GM12878 (cell line): ENCODE measurements around the gene IMMT. TPM values are rescaled to one million over a fixed set of nuclear protein-coding genes. Genes with fewer than 3 reads are reported as not detected.

ENCODE experiments used
- ATAC-seq: fragments of 200-7000 bp; cut with Tn5 transposase; 3 replicates; pipeline ENCODE4 v1.9.1; 2020; ENCODE audit warnings: mild to moderate bottlenecking, moderate library complexity
- BruUV-seq: library from RNA; stranded (reverse); fragments of 400-500 nt; replicated peaks from 2 replicates; lab custom pipeline; 2021; lab: Mats Ljungman, UMichigan
- CTCF ChIA-PET: fragments of 300-600 bp; sonication (Branson Sonifier 250); formaldehyde crosslinking; extraction: SDS; loops from one replicate; lab custom pipeline; 2021; ENCODE audit warnings: inconsistent platforms; lab: Yijun Ruan, JAX
- POLR2A ChIA-PET: fragments of 350-600 bp; formaldehyde crosslinking; extraction: SDS; loops from one replicate; lab custom pipeline; 2021; ENCODE audit warnings: inconsistent platforms; lab: Charles Lee
- RAD21 ChIA-PET: fragments of 300-600 bp; sonication (Branson Sonifier 250); formaldehyde crosslinking; loops from one replicate; lab custom pipeline; 2023; ENCODE audit warnings: antibody characterized with exemption; ENCODE audit not compliant: unreplicated experiment; lab: Charles Lee
- SMC1A ChIA-PET: fragments of 300-600 bp; sonication (Branson Sonifier 250); formaldehyde crosslinking; loops from one replicate; lab custom pipeline; 2023; ENCODE audit not compliant: unreplicated experiment, uncharacterized antibody; lab: Charles Lee
- DNase-seq: peaks from one replicate; pipeline ENCODE4 v3.0.0-alpha.2; 2011; ENCODE audit warnings: low read depth, low spot score
- FAIRE-seq: peaks from 3 replicates; lab custom pipeline; 2011; peaks lifted over from hg19 to GRCh38; lab: Jason Lieb, UNC
- H2AFZ ChIP-seq: 2 replicates; pipeline ENCODE4 v1.6.0; 2011; ENCODE audit warnings: low read depth, low read length, control low read depth; ENCODE audit not compliant: control insufficient read depth
- H3K27ac ChIP-seq: 2 replicates; pipeline ENCODE4 v1.5.1; 2011; ENCODE audit warnings: control low read depth; ENCODE audit not compliant: control insufficient read depth, insufficient read depth
- H3K27me3 ChIP-seq, 2 experiments: replicated peaks in 1 of 2; 2 replicates each; pipeline versions ENCODE4 v1.6.0 to v1.6.1; 2011; ENCODE audit warnings: low read length in 1 of 2; ENCODE audit not compliant: control insufficient read depth in 2 of 2, insufficient read depth in 2 of 2
- H3K36me3 ChIP-seq, 2 experiments: 2 replicates each; pipeline ENCODE4 v1.5.1; 2011; ENCODE audit warnings: low read length in 1 of 2; ENCODE audit not compliant: control insufficient read depth in 2 of 2, insufficient read depth in 2 of 2
- H3K4me1 ChIP-seq: 2 replicates; pipeline ENCODE4 v1.6.1; 2011; ENCODE audit warnings: mild to moderate bottlenecking, low read length, moderate library complexity, mixed read lengths; ENCODE audit not compliant: control insufficient read depth, insufficient read depth
- H3K4me2 ChIP-seq: 2 replicates; pipeline ENCODE4 v1.6.0; 2011; ENCODE audit warnings: control low read depth; ENCODE audit not compliant: control insufficient read depth, insufficient read depth
- H3K4me3 ChIP-seq: fragments of 200-600 bp; sonication (generic); 2 replicates; pipeline ENCODE4 v1.5.1; 2016
- H3K79me2 ChIP-seq: 2 replicates; pipeline ENCODE4 v1.6.0; 2011; ENCODE audit warnings: low read length; ENCODE audit not compliant: control insufficient read depth, insufficient read depth
- H3K9ac ChIP-seq: 2 replicates; pipeline ENCODE4 v1.8.0; 2011; ENCODE audit warnings: low read length, control low read depth, mixed read lengths; ENCODE audit not compliant: control insufficient read depth, insufficient read depth
- H3K9me3 ChIP-seq: replicated peaks from 3 replicates; pipeline ENCODE4 v1.5.1; 2011; ENCODE audit warnings: mild to moderate bottlenecking, low read length; ENCODE audit not compliant: control insufficient read depth, insufficient read depth
- H4K20me1 ChIP-seq: 2 replicates; pipeline ENCODE4 v1.6.0; 2011; ENCODE audit not compliant: control insufficient read depth, insufficient read depth
- CHD4 ChIP-seq: fragments of 200-600 bp; sonication (generic); IDR thresholded peaks from 2 replicates; pipeline ENCODE4 v1.6.1; 2016; ENCODE audit warnings: mild to moderate bottlenecking
- E2F8 ChIP-seq: fragments of 450-650 bp; IDR thresholded peaks from 2 replicates; pipeline ENCODE4 v1.6.1; 2018; ENCODE audit warnings: mild to moderate bottlenecking, low read depth, moderate library complexity; ENCODE audit not compliant: partially characterized antibody
- EGR1 ChIP-seq, 2 experiments: IDR thresholded peaks; 1 replicate in 1 of 2; 2 replicates in 1 of 2; pipeline ENCODE4 v1.6.1; 2011 to 2012; ENCODE audit warnings: low read depth in 2 of 2, low read length in 2 of 2, borderline replicate concordance in 1 of 2, mild to moderate bottlenecking in 1 of 2, moderate library complexity in 1 of 2
- HDAC6 ChIP-seq: fragments of 200-600 bp; sonication (generic); IDR thresholded peaks from one replicate; pipeline ENCODE4 v1.8.0; 2017; ENCODE audit warnings: antibody characterized with exemption; ENCODE audit not compliant: unreplicated experiment
- POLR2A ChIP-seq: IDR thresholded peaks from 2 replicates; pipeline ENCODE4 v1.6.1; 2011; ENCODE audit warnings: low read depth, mild to moderate bottlenecking, low read length
- RAD21 ChIP-seq: IDR thresholded peaks from 2 replicates; pipeline ENCODE4 v1.6.1; 2011; ENCODE audit warnings: mild to moderate bottlenecking, low read depth, low read length, moderate library complexity; ENCODE audit not compliant: insufficient read depth
- RCOR1 ChIP-seq: conservative IDR thresholded peaks from 2 replicates; pipeline ENCODE4 v1.6.1; 2012; ENCODE audit warnings: low read depth, low read length, improper control_type of control experiment
- SKIL ChIP-seq: fragments of 450-650 bp; IDR thresholded peaks from 2 replicates; pipeline ENCODE4 v1.6.1; 2017; ENCODE audit warnings: mild to moderate bottlenecking, low read depth, inconsistent platforms; ENCODE audit not compliant: poor library complexity, severe bottlenecking
- SREBF1 ChIP-seq: IDR thresholded peaks from 2 replicates; pipeline ENCODE4 v1.6.1; 2012; ENCODE audit warnings: mild to moderate bottlenecking, low read length
- ZBTB33 ChIP-seq: fragments of 450-650 bp; IDR thresholded peaks from 2 replicates; pipeline ENCODE4 v1.6.1; 2017; ENCODE audit warnings: mild to moderate bottlenecking
- ZNF592 ChIP-seq: fragments of 450-650 bp; IDR thresholded peaks from 2 replicates; pipeline ENCODE4 v1.6.1; 2017; ENCODE audit warnings: mild to moderate bottlenecking, moderate library complexity
- WGBS: methylation state at CpG from one replicate; pipeline ENCODE4 v1.1.6; 2016; ENCODE audit warnings: low lambda C conversion rate; ENCODE audit not compliant: insufficient replicate concordance, insufficient coverage; ENCODE audit errors: missing lambda C conversion rate; 5-methylcytosine and 5-hydroxymethylcytosine counted together
- in situ Hi-C: fragments of 300-500 bp; cut with MboI; formaldehyde crosslinking; loops from 9 replicates; pipeline ENCODE4 v1.14.3; 2018; ENCODE audit warnings: mixed read lengths
- intact Hi-C: fragments of 100-400 bp; cut with micrococcal nuclease; formaldehyde crosslinking; loops from one replicate; pipeline ENCODE4 v1.14.2; 2022; ENCODE audit not compliant: unreplicated experiment
- polyA plus RNA-seq, 11 experiments: library from polyadenylated mRNA; depleted of rRNA in 4 of 11; unstranded in 6 of 11; stranded (reverse) in 5 of 11; fragments of >200 nt; fragmentation: Nextera tagmentation in 4 of 11; fragmentation: Illumina TruSeq in 1 of 11; extraction: Ambion mirVana in 4 of 11; extraction: Trizol in 1 of 11; gene quantifications; 1 replicate in 1 of 11; 2 replicates in 10 of 11; pipeline versions ENCODE4 v1.2.1 to v1.2.3, GENCODE V29; 2011 to 2016; ENCODE audit warnings: inconsistent platforms in 2 of 11, missing spikeins in 2 of 11, low read depth in 1 of 11
- total RNA-seq, 4 experiments: library from RNA; depleted of rRNA in 3 of 4; stranded (reverse); fragments of >200 nt in 3 of 4; fragmentation: Illumina TruSeq in 1 of 4; extraction: Trizol in 1 of 4; gene quantifications; 2 replicates each; pipeline versions ENCODE4 v1.2.1 to v1.2.3, GENCODE V29; 2013 to 2021

The IMMT gene
- total and polyA plus RNA-seq, 10 of the 15 experiments (the other 5 are each of a cell fraction or from before 2014, with no cell fraction given), result 78.4 to 149 (median 98.7) TPM

- BruUV-seq, result no TSS peak
- H4K20me1 ChIP-seq, result no peaks in the 10 kb centered on the region
- peaks cover 9 to 12% of the 10 kb centered on the region in 2 experiments for H3K36me3 ChIP-seq
- H3K9ac ChIP-seq, result no peak overlapping the region
- ATAC-seq (no peak), FAIRE-seq (no peak), DNase-seq (no peak)
- H3K4me1 ChIP-seq, result peaks cover 3% of the 10 kb centered on the region; the same call in 1 of the 2 replicates
- CTCF ChIA-PET, result interaction anchor here (0.8 to 2.0 kb wide), 7 partner anchors 9 to 388 kb away, joined by 3 to 6 read pairs (median 3); no protein-coding TSS in a partner anchor
- no peak overlapping the region for H2AFZ ChIP-seq
- H3K27me3 ChIP-seq, result no peaks in the 10 kb centered on the region
- 98% methylated on average over 4 of the region's 4 CpGs for WGBS
- RAD21 ChIA-PET, result interaction anchor here (1.1 kb wide), 1 partner anchor 82 kb away, joined by 3 read pairs; no protein-coding TSS in a partner anchor
- SMC1A ChIA-PET, result interaction anchor here (0.9 to 3.4 kb wide), 3 partner anchors 12 to 162 kb away, joined by 3 to 12 read pairs (median 4); no protein-coding TSS in a partner anchor
- intact Hi-C loops (no loop called here), in situ Hi-C loops (no loop called here)
- no peak overlapping the region for H3K27ac ChIP-seq
- H3K4me2 ChIP-seq, result no peak overlapping the region
- H3K9me3 ChIP-seq, result no peaks in the 10 kb centered on the region
- no peaks in the 10 kb centered on the region for H3K79me2 ChIP-seq
- no peak overlapping the region for H3K4me3 ChIP-seq
- POLR2A ChIA-PET, result interaction anchor here (0.9 kb wide), 1 partner anchor 32 kb away, joined by 3 read pairs; no protein-coding TSS in a partner anchor
- no peak for TF ChIP-seq CHD4
- TF ChIP-seq POLR2A, result no peak
- no peak for TF ChIP-seq ZBTB33
- no peak for TF ChIP-seq HDAC6
- TF ChIP-seq SKIL, result no peak
- TF ChIP-seq RCOR1, result no peak
- no peak for TF ChIP-seq ZNF592
- TF ChIP-seq RAD21, result no peak
- no peak for TF ChIP-seq E2F8
- TF ChIP-seq SREBF1, result no peak
- no peak for TF ChIP-seq EGR1 (IDR thresholded peaks at IDR 0.05; ENCODE audit: borderline replicate concordance in 1 of 2, low read depth in 2 of 2, low read length in 2 of 2)
These were observed 18.6 kb upstream of the IMMT start for GRCh38 chr2:86213699-86214502.
